ENCODE results near the gene SCUBE3. TPM values are rescaled to one million over a fixed set of nuclear protein-coding genes. Genes with fewer than 3 reads are reported as not detected.
A peak's percentile ranks its signal among the peaks of the same experiment; 100 is the strongest.

SCUBE3 gene
- total and polyA plus RNA-seq, 2 of the 8 experiments (the other 6 are each of a cell fraction or from before 2014, with no cell fraction given): 0.80 to 1.0 TPM

GRCh38 chr6:35215665-35216411 is 2.1 kb downstream of the SCUBE3 start:
- Histone ChIP-seq H3K23ac (ENCODE audit: insufficient read length) (no peak overlapping the region), H3K4me3 (ENCODE audit: extremely low read depth in 1 of 4, insufficient read depth in 2 of 4, low read depth in 3 of 4, low read length in 4 of 4) (peak overlapping the region in 2 of 4 experiments; percentile 15 to 74; a peak in 4 of 8 replicates), H3K27me3 (replicated peaks in 1 of 4; ENCODE audit: control insufficient read depth in 3 of 4, extremely low read depth in 1 of 4, insufficient read depth in 3 of 4, low read length in 3 of 4) (peaks cover 25 to 72% (median 56%) of the 10 kb centered on the region in 4 experiments), H3K4ac (replicated peaks; ENCODE audit: insufficient read length, low read depth, low read length) (no peak overlapping the region), H4K8ac (ENCODE audit: extremely low read depth, insufficient read depth, low read length) (no peak overlapping the region), H3K23me2 (ENCODE audit: low read depth, low read length) (peaks cover 17% of the 10 kb centered on the region; the same call in 1 of the 2 replicates), H2AFZ (ENCODE audit: low read length) (no peak overlapping the region), H2BK20ac (ENCODE audit: low read length) (no peak overlapping the region), H3K4me2 (ENCODE audit: insufficient read depth in 1 of 2, low read depth in 2 of 2, low read length in 2 of 2) (peak overlapping the region; percentile 91 to 92), H3K27ac (ENCODE audit: low read depth, low read length) (no peak overlapping the region), H3K9ac (replicated peaks in 1 of 4; ENCODE audit: extremely low read depth in 1 of 4, low read depth in 3 of 4, low read length in 3 of 4) (no peak overlapping the region), H3K79me2 (ENCODE audit: control insufficient read depth in 1 of 2, insufficient read depth in 2 of 2, low read length in 2 of 2) (no peaks in the 10 kb centered on the region), H4K91ac (replicated peaks; ENCODE audit: insufficient read length, low read length) (no peak overlapping the region), H3K18ac (ENCODE audit: extremely low read depth, low read length) (no peak overlapping the region; the same call in 1 of the 2 replicates), H3K14ac (ENCODE audit: insufficient read length) (no peak overlapping the region), H2BK120ac (replicated peaks; ENCODE audit: low read depth, low read length) (no peak overlapping the region), H3K4me1 (replicated peaks in 1 of 4; ENCODE audit: control insufficient read depth in 3 of 4, insufficient read depth in 4 of 4, low read length in 3 of 4) (peaks cover 7 to 41% (median 29%) of the 10 kb centered on the region in 4 experiments), H3K56ac (replicated peaks; ENCODE audit: insufficient read length, low read depth, low read length) (no peak overlapping the region), H3K9me3 (ENCODE audit: insufficient read depth in 2 of 2, low read depth in 1 of 2, low read length in 1 of 2) (no peaks in the 10 kb centered on the region), H3K36me3 (ENCODE audit: control insufficient read depth in 2 of 4, insufficient read depth in 4 of 4, low read length in 3 of 4) (no peaks in the 10 kb centered on the region), H3K79me1 (ENCODE audit: low read depth, low read length) (no peaks in the 10 kb centered on the region), H2BK15ac (ENCODE audit: low read length) (peak overlapping the region; percentile 89), H4K20me1 (replicated peaks in 1 of 2; ENCODE audit: control insufficient read depth in 1 of 2, insufficient read depth in 2 of 2, low read length in 2 of 2) (peaks cover 2 to 21% of the 10 kb centered on the region in 2 experiments), H4K5ac (ENCODE audit: insufficient read length, low read depth, low read length) (no peak overlapping the region), H2AK5ac (ENCODE audit: low read depth, low read length) (no peak overlapping the region), H2BK12ac (ENCODE audit: low read depth, low read length) (peak overlapping the region; percentile 19; the same call in 1 of the 2 replicates), H2BK5ac (ENCODE audit: low read depth, low read length) (no peak overlapping the region)
- DNase-seq (ENCODE audit: low read depth in 1 of 2, low spot score in 2 of 2) (no peak), FAIRE-seq (no peak)
- ChIA-PET POLR2A (ENCODE audit: partially characterized antibody) (interaction anchor here (0.6 to 2.5 kb wide), 6 partner anchors 8 to 459 kb away, joined by 3 to 9 read pairs (median 4); partner anchors contain the start of gene ZNF76), CTCF (ENCODE audit: partially characterized antibody) (interaction anchor here (0.8 to 19.1 kb wide), 6 partner anchors 10 to 76 kb away, joined by 3 to 219 read pairs (median 4); no protein-coding TSS in a partner anchor)
- WGBS, 2 experiments (ENCODE audit: extremely low coverage in 1 of 2, insufficient coverage in 1 of 2, insufficient read length in 1 of 2, insufficient replicate concordance in 2 of 2, low coverage in 1 of 2, low lambda C conversion rate in 2 of 2, missing lambda C conversion rate in 1 of 2): 69% methylated on average over 6 of the region's 6 CpGs; no CpG with 5 or more reads in 1 of the 2 experiments
- TF ChIP-seq BRCA1 (IDR thresholded peaks at IDR 0.05; ENCODE audit: low read depth, low read length) (no peak), SAP30 (IDR thresholded peaks at IDR 0.05; ENCODE audit: insufficient read depth, insufficient replicate concordance, low read length) (no peak), TAF7 (optimal IDR thresholded peaks at IDR 0.05; ENCODE audit: borderline replicate concordance, low read depth, low read length) (no peak)

Data from H1 (cell line).